Sciatic nerve (tissue), 2 donors: ENCODE measurements around the gene KCTD20. TPM values are rescaled to one million over a fixed set of nuclear protein-coding genes. Genes with fewer than 3 reads are reported as not detected.
"Not testable (repeated sequence)": the region's sequence is repeated elsewhere in the genome, so short reads cannot be mapped to it uniquely, and the experiment has no call there.

Source experiments
- ATAC-seq: fragments of 200-7000 bp; cut with Tn5 transposase; one replicate; pipeline ENCODE4 v1.9.1; 2020; ENCODE audit warnings: mild to moderate bottlenecking, moderate library complexity
- DNase-seq: peaks from one replicate; pipeline ENCODE4 v3.0.0-alpha.2; 2020; ENCODE audit warnings: low spot score
- intact Hi-C: fragments of 100-400 bp; cut with DNase I; formaldehyde crosslinking; loops from one replicate; pipeline ENCODE4 v1.14.2; 2022
- total RNA-seq: library from RNA; stranded (reverse); fragmentation: NEBNext Ultra II Directional; extraction: Animal tissue kit (Norgen Biotek cat#: 25700); gene quantifications from one replicate; pipeline ENCODE4 v1.2.1, GENCODE V29; 2021
- donor health status: DM: no; HTN: no; CAD: no.
- donor health status: DM: no; HTN: no; CAD: no.

Gene KCTD20
- total RNA-seq, 1 donor from 2014 or later = 56.6 TPM

- ATAC-seq (no peak), DNase-seq (no peak)
- intact Hi-C loops = no loop called here
Observed at GRCh38 chr6:36442103-36442670, 613 bp upstream of the KCTD20 start.

GRCh38 chr6:36443471-36444428 is 950 bp downstream of the KCTD20 start:
- ATAC-seq (no peak), DNase-seq (no peak)
- intact Hi-C loops = no loop called here

- ATAC-seq = no peak
- DNase-seq = no peak
- intact Hi-C loops = no loop called here
Observed at GRCh38 chr6:36444470-36444869, 1.7 kb downstream of the KCTD20 start.

DNA sequence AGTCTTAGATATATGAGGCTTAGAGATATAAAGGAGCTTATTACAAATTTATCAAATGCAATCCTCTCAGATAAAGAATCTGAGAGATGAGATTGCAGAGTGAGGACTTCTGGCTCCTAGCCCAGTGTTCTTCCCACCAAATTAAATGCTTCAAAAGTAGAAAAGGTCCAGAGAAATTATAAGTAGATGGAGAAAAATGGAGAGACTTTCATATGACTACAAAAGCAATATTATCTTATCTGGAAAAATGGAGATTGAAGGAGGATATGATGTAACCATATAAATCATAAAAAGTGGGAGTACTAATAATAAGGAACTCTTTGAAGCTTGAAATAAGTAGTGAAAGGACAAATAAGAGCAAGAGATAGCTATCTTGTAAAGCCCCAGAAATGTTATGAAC is 2.8 kb downstream of the KCTD20 start:
- DNase-seq = no peak
- intact Hi-C loops = no loop called here
- no peak for ATAC-seq

GRCh38 chr6:36449173-36449572 is 6.4 kb downstream of the KCTD20 start:
- intact Hi-C loops, DNase-seq, ATAC-seq: not testable (repeated sequence)

- DNase-seq, ATAC-seq, intact Hi-C loops: not testable (repeated sequence)
Observed at GRCh38 chr6:36452897-36453296, 10.1 kb downstream of the KCTD20 start.

GRCh38 chr6:36455486-36456027 is 12.8 kb downstream of the KCTD20 start:
- DNase-seq (no peak), ATAC-seq (no peak)
- intact Hi-C loops = no loop called here

- ATAC-seq = no peak
- intact Hi-C loops = no loop called here
Observed at GRCh38 chr6:36459501-36459900, 16.7 kb downstream of the KCTD20 start.

DNA sequence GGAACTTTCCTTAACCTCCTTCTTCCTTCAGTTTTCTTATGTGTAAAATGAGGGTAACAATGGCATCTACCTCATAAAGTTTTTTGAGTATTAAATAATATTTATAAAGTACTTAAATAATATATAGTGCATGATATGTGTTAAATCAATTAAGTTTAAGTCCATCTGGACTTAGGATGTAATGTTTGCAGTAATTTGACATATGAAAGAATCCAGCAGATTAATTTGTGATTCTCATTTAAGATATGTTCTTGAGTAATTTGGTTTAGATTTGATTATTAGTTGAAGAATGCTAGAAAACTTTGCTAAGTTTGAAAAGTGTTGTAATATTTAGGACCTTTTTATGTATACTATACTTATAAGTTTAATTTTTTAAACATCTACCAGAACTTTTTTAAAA is 18.1 kb downstream of the KCTD20 start:
- ATAC-seq = no peak
- no peak for DNase-seq
- intact Hi-C loops = no loop called here

More at GRCh38 chr6:36459501-36459900, 16.7 kb downstream of the KCTD20 start:
- DNase-seq = no peak

DNA sequence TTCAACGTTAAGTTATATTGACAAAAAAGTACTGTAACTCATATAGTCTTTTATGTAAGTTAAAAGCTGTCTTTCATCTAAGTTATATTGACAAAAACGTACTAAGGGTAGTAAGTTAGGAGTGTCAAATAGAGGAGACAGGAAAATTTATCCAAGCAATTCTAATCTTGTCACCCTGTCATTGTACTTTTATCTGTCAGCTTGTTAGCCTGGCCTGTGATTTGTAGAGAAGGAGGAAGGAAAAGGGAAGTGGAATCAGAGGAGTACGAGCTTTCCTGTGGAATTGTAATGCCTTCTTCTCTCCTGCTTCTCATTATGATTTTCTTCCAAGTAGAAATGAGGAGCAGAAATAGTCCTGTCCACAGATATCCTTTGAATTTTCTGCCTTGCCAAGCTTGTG is 18.8 kb downstream of the KCTD20 start:
- ATAC-seq = no peak
- intact Hi-C loops = no loop called here
- DNase-seq = no peak

DNA sequence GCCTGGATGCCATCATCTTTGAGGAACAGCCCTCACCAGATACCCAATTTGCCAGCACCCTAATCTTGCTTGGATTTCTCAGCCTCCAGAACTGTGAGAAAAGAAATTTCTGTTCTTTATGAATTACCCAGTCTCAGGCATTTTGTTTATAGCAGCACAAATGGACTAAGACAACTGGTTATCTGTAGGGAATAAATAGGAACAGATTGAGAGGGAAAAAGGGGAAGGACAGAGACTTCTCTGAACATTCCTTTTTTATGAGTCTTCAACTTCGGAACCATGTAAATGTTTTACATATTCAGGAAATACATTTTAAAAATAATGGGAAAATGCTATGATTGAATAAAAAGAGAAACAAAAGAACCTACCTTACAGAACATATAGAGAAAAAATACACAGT is 20.9 kb downstream of the KCTD20 start:
- no peak for DNase-seq
- intact Hi-C loops = no loop called here
- ATAC-seq = no peak

DNA sequence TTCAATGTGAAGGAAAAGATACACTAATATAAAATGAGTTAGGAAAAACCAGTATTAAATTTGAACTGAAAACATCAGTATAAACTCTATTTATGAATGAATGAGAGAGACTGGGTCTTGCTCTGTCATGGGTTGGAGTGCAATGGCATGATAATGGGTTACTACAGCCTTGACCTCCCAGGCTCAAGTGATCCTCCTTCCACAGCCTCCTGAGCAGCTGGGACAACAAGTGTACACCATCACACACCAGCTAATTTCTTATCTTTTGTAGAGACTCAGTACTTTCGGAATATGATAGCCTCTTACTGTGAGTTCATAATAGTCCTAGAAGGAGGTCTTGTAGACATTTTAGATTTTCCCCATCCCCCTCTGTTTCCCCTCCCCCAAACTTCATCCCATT is 21.4 kb downstream of the KCTD20 start:
- DNase-seq (no peak), ATAC-seq (no peak)
- intact Hi-C loops = no loop called here

DNA sequence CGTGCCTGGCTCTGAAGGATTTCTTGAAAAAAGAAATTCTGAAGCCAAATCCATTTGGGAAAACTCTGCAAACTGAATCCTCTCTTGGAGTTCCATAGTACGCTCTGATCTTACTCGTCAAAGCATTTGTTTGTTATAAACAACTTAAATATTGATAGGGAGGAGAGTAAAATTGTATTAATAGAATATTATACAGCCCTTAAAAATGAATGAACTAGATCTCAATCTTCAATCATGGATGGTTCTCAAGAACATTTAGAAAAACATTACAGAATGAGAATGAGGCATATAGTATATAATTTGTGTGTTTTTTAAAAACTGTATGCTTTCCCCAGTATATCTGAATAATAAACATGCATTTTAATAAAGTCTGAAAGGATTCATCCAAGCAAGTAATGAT is 24.8 kb downstream of the KCTD20 start:
- ATAC-seq (no peak), DNase-seq (no peak)
- intact Hi-C loops = no loop called here

DNA sequence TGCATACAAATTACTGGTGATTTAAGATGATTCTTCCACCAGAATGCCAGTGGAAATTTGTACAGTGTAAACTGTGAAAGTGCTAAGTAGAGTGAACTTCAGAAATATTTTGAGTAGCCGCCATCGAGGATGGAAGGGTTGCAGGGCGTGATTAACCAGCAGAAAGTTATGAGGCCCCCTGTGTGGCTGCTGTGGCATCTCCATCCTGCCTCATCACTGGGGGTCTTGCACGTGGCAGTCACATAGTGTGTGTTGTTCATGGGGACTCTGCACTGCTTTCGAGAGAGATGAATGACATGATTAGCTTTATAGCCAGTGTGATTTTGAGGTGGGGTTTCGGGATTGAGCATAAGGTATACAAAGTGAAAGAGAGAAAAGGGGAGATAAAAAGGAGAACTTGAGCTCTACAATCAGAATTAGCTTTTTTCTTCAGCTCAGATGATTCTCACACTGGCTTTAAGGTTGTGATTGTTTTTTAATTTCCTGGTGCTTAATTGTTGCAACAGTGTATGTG is 26.4 kb downstream of the KCTD20 start:
- intact Hi-C loops = no loop called here

DNA sequence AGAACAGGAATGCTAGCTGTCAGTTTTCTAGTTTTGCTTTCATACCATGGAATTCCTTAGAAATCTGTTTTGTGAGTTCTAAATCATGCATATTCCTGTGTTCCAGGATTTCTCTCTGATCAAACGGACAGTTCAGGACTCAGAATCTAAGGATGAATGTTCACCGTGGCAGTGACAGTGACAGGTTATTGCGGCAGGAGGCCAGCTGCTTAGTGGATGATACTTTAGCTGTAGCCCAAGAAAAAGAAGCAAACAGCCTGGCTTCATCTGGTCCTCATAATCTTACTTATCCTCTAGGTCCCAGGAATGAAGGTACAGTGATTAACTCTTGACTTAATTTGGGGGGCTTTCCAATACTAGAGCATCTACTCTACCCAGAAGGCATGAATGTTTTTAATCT is 27.1 kb downstream of the KCTD20 start:
- intact Hi-C loops = no loop called here

More for the DNA sequence above, 26.4 kb downstream of the KCTD20 start:
- ATAC-seq (no peak), DNase-seq (no peak)

GRCh38 chr6:36478051-36478526 is 35.3 kb downstream of the KCTD20 start:
- no peak for ATAC-seq
- intact Hi-C loops = no loop called here
- DNase-seq = no peak

More for the DNA sequence above, 27.1 kb downstream of the KCTD20 start:
- DNase-seq = no peak
- ATAC-seq = no peak

- DNase-seq (no peak), ATAC-seq (no peak)
- intact Hi-C loops = no loop called here
Observed at GRCh38 chr6:36479256-36479655, 36.5 kb downstream of the KCTD20 start.

DNA sequence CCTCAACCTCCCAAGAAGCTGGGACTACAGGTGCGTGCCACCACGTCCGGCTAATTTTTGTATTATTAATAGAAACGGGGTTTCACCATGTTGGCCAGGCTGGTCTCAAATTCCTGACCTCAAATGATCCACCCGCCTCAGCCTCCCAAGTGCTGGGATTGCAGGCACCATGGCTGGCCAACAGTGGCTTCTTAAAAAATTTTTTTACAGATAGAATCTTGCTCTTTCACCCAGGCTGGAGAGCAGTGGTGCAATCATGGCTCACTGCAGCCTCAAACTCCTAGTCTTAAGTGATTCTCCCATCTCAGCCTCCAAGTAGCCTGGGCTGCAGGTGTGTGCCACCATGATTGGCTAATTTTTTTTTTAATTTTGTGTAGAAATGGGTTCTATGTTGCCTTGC is 40.5 kb downstream of the KCTD20 start:
- intact Hi-C loops, DNase-seq, ATAC-seq: not testable (repeated sequence)

DNA sequence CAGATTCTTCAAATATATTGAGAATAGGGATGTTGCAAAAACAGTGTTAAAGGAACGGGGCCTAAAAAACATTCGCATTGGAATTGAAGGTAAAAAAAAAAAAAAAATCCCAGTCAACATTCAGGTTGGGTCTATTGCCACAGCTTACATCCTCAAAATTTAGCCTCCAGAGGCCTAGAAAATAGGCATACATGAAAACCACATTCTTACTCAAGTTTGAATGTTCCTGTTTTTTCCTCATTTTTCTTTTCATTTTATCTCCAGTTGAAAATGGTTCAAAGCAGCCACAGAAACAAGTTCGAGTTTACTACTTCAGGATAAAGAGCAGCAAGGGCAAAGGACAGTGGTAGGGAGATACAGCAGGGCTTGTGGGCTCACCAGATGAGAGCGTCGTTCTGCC is 41.9 kb downstream of the KCTD20 start:
- ATAC-seq (no peak), DNase-seq (no peak)
- intact Hi-C loops = no loop called here

DNA sequence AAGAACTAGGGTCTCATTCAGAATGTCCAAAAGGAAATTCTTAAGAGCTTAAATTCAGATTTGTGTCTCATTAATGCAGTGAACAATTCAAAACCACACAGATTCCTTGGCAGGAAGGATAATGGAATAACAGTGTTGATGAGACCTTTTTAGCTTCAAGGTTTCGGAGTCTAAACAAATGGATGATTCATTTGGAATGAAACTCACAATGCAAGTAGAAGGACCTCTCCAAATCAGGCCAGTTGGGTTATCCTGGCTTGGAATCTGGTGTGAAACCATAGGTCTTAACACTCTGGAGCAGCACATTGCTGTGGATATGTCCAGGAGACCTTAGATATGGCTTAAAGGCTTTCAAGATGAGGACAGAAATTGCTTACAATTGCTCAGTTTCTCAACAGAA is 44.9 kb downstream of the KCTD20 start:
- no peak for ATAC-seq
- no peak for DNase-seq
- intact Hi-C loops = no loop called here
